GM18499 (cell line): ENCODE measurements around the gene PPP2R1B.

Experiments
- ATAC-seq: cut with Tn5 transposase; IDR thresholded peaks from one replicate; pipeline ENCODE4 v1.9.1; 2021; ENCODE audit warnings: moderate number of reproducible peaks; ENCODE audit not compliant: insufficient read depth, unreplicated experiment

The PPP2R1B gene

GRCh38 chr11:111765984-111766833, at the start of gene PPP2R1B:
Gene PPP2R1B (minus strand): TSS chr11:111766389. CDS start chr11:111766361, 28 bp downstream.
- peak; percentile 49 for ATAC-seq

GRCh38 chr11:111815489-111815888, 49.3 kb upstream of the PPP2R1B start:
- no peak for ATAC-seq

GRCh38 chr11:111814557-111815320, 48.5 kb upstream of the PPP2R1B start:
- ATAC-seq: no peak

- no peak for ATAC-seq
Measured at GRCh38 chr11:111814106-111814505, 47.9 kb upstream of the PPP2R1B start.

GRCh38 chr11:111812211-111812610, 46.0 kb upstream of the PPP2R1B start:
- no peak for ATAC-seq

- no peak for ATAC-seq
Measured at GRCh38 chr11:111811445-111811844, 45.3 kb upstream of the PPP2R1B start.

GRCh38 chr11:111808834-111809233, 42.6 kb upstream of the PPP2R1B start:
- no peak for ATAC-seq

GRCh38 chr11:111808063-111808588, 41.9 kb upstream of the PPP2R1B start:
- no peak for ATAC-seq

GRCh38 chr11:111807076-111807475, 40.9 kb upstream of the PPP2R1B start:
- no peak for ATAC-seq

GRCh38 chr11:111801135-111801534, 34.9 kb upstream of the PPP2R1B start:
- no peak for ATAC-seq

- no peak for ATAC-seq
Measured at GRCh38 chr11:111798279-111798678, 32.1 kb upstream of the PPP2R1B start.

- no peak for ATAC-seq
Measured at GRCh38 chr11:111797145-111797581, 31.0 kb upstream of the PPP2R1B start.

- ATAC-seq: no peak
Measured at GRCh38 chr11:111796696-111797095, 30.5 kb upstream of the PPP2R1B start.

- ATAC-seq: no peak
Measured at GRCh38 chr11:111795334-111795985, 29.3 kb upstream of the PPP2R1B start.

GRCh38 chr11:111793863-111794262, 27.7 kb upstream of the PPP2R1B start:
- no peak for ATAC-seq

GRCh38 chr11:111792955-111793500, 26.8 kb upstream of the PPP2R1B start:
- no peak for ATAC-seq

GRCh38 chr11:111792314-111792713, 26.1 kb upstream of the PPP2R1B start:
- ATAC-seq: no peak

- ATAC-seq: no peak
Measured at GRCh38 chr11:111788464-111788863, 22.3 kb upstream of the PPP2R1B start.

- ATAC-seq: no peak
Measured at GRCh38 chr11:111788051-111788450, 21.9 kb upstream of the PPP2R1B start.

- ATAC-seq: no peak
Measured at GRCh38 chr11:111785886-111786412, 19.8 kb upstream of the PPP2R1B start.
